Smooth muscle cell of the coronary artery (primary cell): ENCODE data around the gene INO80E. TPM values are rescaled to one million over a fixed set of nuclear protein-coding genes. Genes with fewer than 3 reads are reported as not detected.

Experiments
- total RNA-seq: library from RNA; depleted of rRNA; stranded (reverse); fragments of >200 nt; gene quantifications from 2 replicates; pipeline ENCODE4 v1.2.3, GENCODE V29; 2014; ENCODE audit warnings: low replicate concordance

Gene INO80E, protein sequence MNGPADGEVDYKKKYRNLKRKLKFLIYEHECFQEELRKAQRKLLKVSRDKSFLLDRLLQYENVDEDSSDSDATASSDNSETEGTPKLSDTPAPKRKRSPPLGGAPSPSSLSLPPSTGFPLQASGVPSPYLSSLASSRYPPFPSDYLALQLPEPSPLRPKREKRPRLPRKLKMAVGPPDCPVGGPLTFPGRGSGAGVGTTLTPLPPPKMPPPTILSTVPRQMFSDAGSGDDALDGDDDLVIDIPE
- total RNA-seq = 11.5 and 13.8 TPM in 2 replicates

GRCh38 chr16:29995911-29996765, at the start of gene INO80E:
Gene INO80E (plus strand): TSS chr16:29996241. CDS start chr16:29996311, 70 bp downstream.

DNA sequence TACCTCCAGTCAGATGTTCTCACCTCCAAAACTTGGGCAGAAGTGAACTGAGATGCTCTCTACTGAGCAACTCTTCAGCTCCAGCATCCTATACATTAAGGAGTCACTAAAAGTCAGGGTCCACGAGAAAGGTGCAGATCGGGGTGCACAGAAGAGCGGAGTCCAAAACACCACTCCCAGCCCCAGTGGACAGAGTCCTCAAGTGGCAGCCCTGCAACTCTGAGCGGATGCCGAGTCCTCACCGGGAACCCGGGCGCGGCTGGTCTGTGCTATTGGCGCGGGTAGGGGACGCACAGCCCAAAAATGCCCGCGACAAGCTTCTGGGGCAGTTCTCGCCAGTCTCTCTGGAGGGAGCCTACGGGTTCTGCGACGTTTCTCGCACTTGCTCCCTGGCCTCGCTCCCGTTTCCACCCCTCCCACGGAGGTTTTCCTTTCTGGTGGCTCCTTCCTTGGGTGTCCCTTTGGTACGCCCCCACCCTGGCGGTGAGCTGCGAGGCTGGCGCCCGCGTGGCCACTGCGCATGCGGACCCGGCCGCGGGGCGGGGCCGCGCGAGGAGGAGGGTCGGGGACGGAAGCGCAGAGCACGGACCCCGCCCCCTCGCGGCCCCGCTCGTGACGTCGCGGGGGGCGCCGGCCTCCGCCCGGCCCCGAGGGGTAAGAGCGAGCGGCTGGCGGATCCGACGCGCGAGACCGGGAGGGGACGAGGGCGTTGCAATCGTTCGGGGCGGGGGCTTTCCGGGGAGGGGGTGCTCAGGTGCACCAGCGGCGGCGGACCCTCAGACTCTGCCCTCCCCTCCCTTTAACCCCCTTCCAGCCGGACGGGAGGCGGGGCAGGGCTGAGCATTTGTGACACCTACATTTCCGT, 34.3 kb upstream of the INO80E start, which contains the start of gene TMEM219:
TSS of gene TMEM219 (plus strand) at position 601 of the 865 bp plus-strand sequence. CDS start 1,065 bp downstream, outside the sequence.

GRCh38 chr16:29973384-29974246, 22.4 kb upstream of the INO80E start, which contains the start of gene TAOK2:
Gene TAOK2 (plus strand): TSS chr16:29973868. CDS start chr16:29977773, 3,905 bp downstream.

DNA sequence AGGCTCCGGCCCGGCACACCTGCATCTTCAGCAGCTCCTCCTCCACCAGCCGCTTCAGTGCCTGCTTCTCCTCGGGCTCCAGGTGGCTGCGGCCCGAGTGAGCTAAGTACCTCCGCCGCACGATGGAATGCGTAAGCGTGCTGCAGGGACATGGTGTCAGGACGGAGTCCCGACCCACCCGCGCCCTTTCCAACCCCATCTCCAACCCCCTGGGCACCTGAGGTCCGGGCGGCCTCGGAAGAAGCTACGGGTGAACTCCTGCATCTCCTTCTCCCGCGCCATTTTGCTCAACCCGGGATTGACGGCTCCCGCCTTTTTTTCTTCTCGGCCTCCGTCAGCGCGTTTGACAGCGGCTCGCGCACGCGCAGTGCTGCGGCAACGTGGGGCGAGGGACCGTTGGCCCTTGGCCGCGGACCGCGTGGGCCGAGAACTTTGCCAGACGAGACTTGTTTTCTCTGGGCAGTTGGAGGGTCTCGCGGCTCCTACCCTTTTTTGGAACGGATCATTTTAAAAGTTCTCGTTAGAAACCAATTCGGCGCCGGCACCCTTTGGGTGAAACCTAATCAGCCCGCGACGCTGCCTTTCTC, 624 bp upstream of the INO80E start, which contains the start of gene HIRIP3:
TSS of gene HIRIP3 (minus strand) at position 294 of the 587 bp plus-strand sequence. CDS start at position 282, 12 bp downstream.

GRCh38 chr16:30010844-30011713, 15.0 kb downstream of the INO80E start, which contains the start of gene DOC2A:
Gene DOC2A (minus strand): TSS chr16:30011027. CDS start chr16:30010222, 805 bp downstream.

GRCh38 chr16:30022887-30023286, 26.8 kb downstream of the INO80E start, which contains the start of gene C16orf92:
Gene C16orf92 (plus strand): TSS chr16:30023198. CDS start chr16:30023341, 143 bp downstream.

GRCh38 chr16:30030841-30031413, 34.9 kb downstream of the INO80E start, which contains the start of gene TLCD3B:
Gene TLCD3B (minus strand): TSS chr16:30031271. CDS start chr16:30030527, 744 bp downstream.

Other genes with a start within 250 kb of the INO80E start
- gene ZG16, start 218.0 kb upstream of the INO80E start, total RNA-seq = not detected in 2 replicates
- 8.4 and 20.4 TPM in 2 replicates for gene KIF22, start 205.5 kb upstream of the INO80E start, total RNA-seq
- gene MAZ, start 189.7 kb upstream of the INO80E start, total RNA-seq = 166 and 189 TPM in 2 replicates
- 0.38 and 1.6 TPM in 2 replicates for gene PRRT2, start 184.0 kb upstream of the INO80E start, total RNA-seq
- 4.4 and 16.9 TPM in 2 replicates for gene PAGR1, start 180.1 kb upstream of the INO80E start, total RNA-seq
- gene MVP, start 175.8 kb upstream of the INO80E start, total RNA-seq = 281 and 542 TPM in 2 replicates
- gene CDIPT, start 133.0 kb upstream of the INO80E start, total RNA-seq = 65.0 and 80.7 TPM in 2 replicates
- gene SEZ6L2, start 96.7 kb upstream of the INO80E start, total RNA-seq = 2.3 and 6.6 TPM in 2 replicates
- 3.4 and 13.5 TPM in 2 replicates for gene ASPHD1, start 95.8 kb upstream of the INO80E start, total RNA-seq
- 4.9 and 5.7 TPM in 2 replicates for gene KCTD13, start 70.0 kb upstream of the INO80E start, total RNA-seq
- 47.5 and 77.3 TPM in 2 replicates for gene TMEM219, start 34.2 kb upstream of the INO80E start, total RNA-seq
- 36.0 and 45.1 TPM in 2 replicates for gene TAOK2, start 22.4 kb upstream of the INO80E start, total RNA-seq
- 5.9 and 6.8 TPM in 2 replicates for gene HIRIP3, start 624 bp upstream of the INO80E start, total RNA-seq
- 0.08 and 0.23 TPM in 2 replicates for gene DOC2A, start 14.8 kb downstream of the INO80E start, total RNA-seq
- gene C16orf92, start 27.0 kb downstream of the INO80E start, total RNA-seq = not detected in 2 replicates
- gene TLCD3B, start 35.0 kb downstream of the INO80E start, total RNA-seq = not detected in 2 replicates
- gene ALDOA, start 69.5 kb downstream of the INO80E start, total RNA-seq = 454 and 683 TPM in 2 replicates
- gene PPP4C, start 79.8 kb downstream of the INO80E start, total RNA-seq = 243 and 256 TPM in 2 replicates
- under 0.01 and 0.12 TPM in 2 replicates for gene TBX6, start 95.7 kb downstream of the INO80E start, total RNA-seq
- gene YPEL3, start 100.0 kb downstream of the INO80E start, total RNA-seq = 8.1 and 11.5 TPM in 2 replicates
- gene GDPD3, start 117.3 kb downstream of the INO80E start, total RNA-seq = 0.60 and 4.4 TPM in 2 replicates
- gene MAPK3, start 127.0 kb downstream of the INO80E start, total RNA-seq = 27.1 and 40.4 TPM in 2 replicates
- 0.47 and 1.9 TPM in 2 replicates for gene CORO1A, start 187.4 kb downstream of the INO80E start, total RNA-seq
- gene BOLA2B, start 197.4 kb downstream of the INO80E start, total RNA-seq = 23.3 and 43.5 TPM in 2 replicates
- 6.2 and 39.7 TPM in 2 replicates for gene SLX1A, start 197.6 kb downstream of the INO80E start, total RNA-seq
- gene SULT1A3, start 203.0 kb downstream of the INO80E start, total RNA-seq = 1.2 and 1.4 TPM in 2 replicates